ENCODE measurements around the gene SLC12A3.

DNA sequence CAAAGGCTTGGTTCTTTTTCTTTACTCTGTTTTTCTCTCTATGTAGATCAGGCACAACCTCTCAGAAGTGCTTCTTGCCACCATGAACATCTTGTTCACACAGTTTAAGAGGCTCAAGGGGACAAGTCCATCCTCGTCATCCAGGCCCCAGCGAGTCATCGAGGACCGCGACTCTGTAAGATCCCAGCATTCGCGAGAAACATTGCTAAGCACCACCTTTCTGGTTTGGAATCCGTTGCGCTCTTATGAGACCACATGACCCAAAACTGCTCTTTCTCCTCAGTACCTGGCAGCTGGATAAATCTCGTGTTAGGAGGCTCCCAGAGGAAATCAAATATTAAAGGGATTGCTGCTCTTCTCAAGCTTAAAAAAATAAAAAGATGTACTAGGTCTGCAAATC lies 23.3 kb upstream of the SLC12A3 start:
- TF ChIP-seq CEBPB (IDR thresholded peaks at IDR 0.05; ENCODE audit: low read depth, low read length) = no peak
- no peak for TF ChIP-seq SIN3A (conservative IDR thresholded peaks at IDR 0.05 in 1 of 2, IDR thresholded peaks at IDR 0.05 in 1 of 2; ENCODE audit: low read depth in 1 of 2, low read length in 2 of 2)
- TF ChIP-seq, protein P1, sequence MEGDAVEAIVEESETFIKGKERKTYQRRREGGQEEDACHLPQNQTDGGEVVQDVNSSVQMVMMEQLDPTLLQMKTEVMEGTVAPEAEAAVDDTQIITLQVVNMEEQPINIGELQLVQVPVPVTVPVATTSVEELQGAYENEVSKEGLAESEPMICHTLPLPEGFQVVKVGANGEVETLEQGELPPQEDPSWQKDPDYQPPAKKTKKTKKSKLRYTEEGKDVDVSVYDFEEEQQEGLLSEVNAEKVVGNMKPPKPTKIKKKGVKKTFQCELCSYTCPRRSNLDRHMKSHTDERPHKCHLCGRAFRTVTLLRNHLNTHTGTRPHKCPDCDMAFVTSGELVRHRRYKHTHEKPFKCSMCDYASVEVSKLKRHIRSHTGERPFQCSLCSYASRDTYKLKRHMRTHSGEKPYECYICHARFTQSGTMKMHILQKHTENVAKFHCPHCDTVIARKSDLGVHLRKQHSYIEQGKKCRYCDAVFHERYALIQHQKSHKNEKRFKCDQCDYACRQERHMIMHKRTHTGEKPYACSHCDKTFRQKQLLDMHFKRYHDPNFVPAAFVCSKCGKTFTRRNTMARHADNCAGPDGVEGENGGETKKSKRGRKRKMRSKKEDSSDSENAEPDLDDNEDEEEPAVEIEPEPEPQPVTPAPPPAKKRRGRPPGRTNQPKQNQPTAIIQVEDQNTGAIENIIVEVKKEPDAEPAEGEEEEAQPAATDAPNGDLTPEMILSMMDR (IDR thresholded peaks at IDR 0.05; ENCODE audit: control extremely low read depth in 1 of 3, insufficient read depth in 1 of 3, low read depth in 1 of 3, low read length in 3 of 3) = no peak
- no peak for TF ChIP-seq POLR2A (IDR thresholded peaks at IDR 0.05; ENCODE audit: control extremely low read depth in 1 of 2, low read depth in 2 of 2, low read length in 2 of 2)
- TF ChIP-seq, protein P2, sequence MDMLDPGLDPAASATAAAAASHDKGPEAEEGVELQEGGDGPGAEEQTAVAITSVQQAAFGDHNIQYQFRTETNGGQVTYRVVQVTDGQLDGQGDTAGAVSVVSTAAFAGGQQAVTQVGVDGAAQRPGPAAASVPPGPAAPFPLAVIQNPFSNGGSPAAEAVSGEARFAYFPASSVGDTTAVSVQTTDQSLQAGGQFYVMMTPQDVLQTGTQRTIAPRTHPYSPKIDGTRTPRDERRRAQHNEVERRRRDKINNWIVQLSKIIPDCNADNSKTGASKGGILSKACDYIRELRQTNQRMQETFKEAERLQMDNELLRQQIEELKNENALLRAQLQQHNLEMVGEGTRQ (IDR thresholded peaks at IDR 0.05; ENCODE audit: low read length) = no peak
- no peak for TF ChIP-seq TAF1 (IDR thresholded peaks at IDR 0.05; ENCODE audit: low read depth, low read length)
- TF ChIP-seq ZNF274 (IDR thresholded peaks at IDR 0.05; ENCODE audit: borderline replicate concordance, extremely low read depth, low read length) = no peak
- TF ChIP-seq EZH2 (IDR thresholded peaks at IDR 0.05; ENCODE audit: low read depth, low read length, severe bottlenecking) = no peak

Data from H1 (cell line).